Medulla oblongata (tissue), 1 donor: Measurements from ENCODE around the gene MEIS1.

Experiments used
- DNase-seq: peaks from one replicate; pipeline ENCODE4 v3.0.0-alpha.2; 2015; ENCODE audit errors: extremely low spot score

Gene MEIS1

GRCh38 chr2:66535574-66536289, 100.8 kb downstream of the MEIS1 start:
- no peak for DNase-seq

- DNase-seq, result no peak
Observed at GRCh38 chr2:66536290-66536673, 101.4 kb downstream of the MEIS1 start.

GRCh38 chr2:66536997-66537396, 102.1 kb downstream of the MEIS1 start:
- DNase-seq, result no peak

GRCh38 chr2:66538291-66538690, 103.4 kb downstream of the MEIS1 start:
- no peak for DNase-seq

GRCh38 chr2:66539452-66539851, 104.5 kb downstream of the MEIS1 start:
- no peak for DNase-seq

GRCh38 chr2:66541646-66542045, 106.7 kb downstream of the MEIS1 start:
- peak; percentile 83 for DNase-seq

GRCh38 chr2:66543257-66543767, 108.4 kb downstream of the MEIS1 start:
- DNase-seq, result no peak

GRCh38 chr2:66544258-66544657, 109.3 kb downstream of the MEIS1 start:
- DNase-seq, result no peak

- DNase-seq, result no peak
Observed at GRCh38 chr2:66545258-66545657, 110.3 kb downstream of the MEIS1 start.

- no peak for DNase-seq
Observed at GRCh38 chr2:66547118-66547517, 112.2 kb downstream of the MEIS1 start.

GRCh38 chr2:66547887-66548286, 113.0 kb downstream of the MEIS1 start:
- DNase-seq, result no peak

GRCh38 chr2:66548422-66548821, 113.5 kb downstream of the MEIS1 start:
- no peak for DNase-seq

- DNase-seq, result no peak
Observed at GRCh38 chr2:66550826-66551225, 115.9 kb downstream of the MEIS1 start.

- no peak for DNase-seq
Observed at GRCh38 chr2:66553370-66553769, 118.4 kb downstream of the MEIS1 start.

- no peak for DNase-seq
Observed at GRCh38 chr2:66555091-66555490, 120.2 kb downstream of the MEIS1 start.

- peak; percentile 53 for DNase-seq
Observed at GRCh38 chr2:66555501-66556324, 120.8 kb downstream of the MEIS1 start.

- no peak for DNase-seq
Observed at GRCh38 chr2:66559672-66560071, 124.7 kb downstream of the MEIS1 start.

- DNase-seq, result no peak
Observed at GRCh38 chr2:66560683-66561082, 125.8 kb downstream of the MEIS1 start.

- no peak for DNase-seq
Observed at GRCh38 chr2:66561645-66562303, 126.8 kb downstream of the MEIS1 start.

GRCh38 chr2:66562304-66562685, 127.4 kb downstream of the MEIS1 start:
- DNase-seq, result no peak

GRCh38 chr2:66563473-66563872, 128.5 kb downstream of the MEIS1 start:
- DNase-seq, result no peak

- DNase-seq, result no peak
Observed at GRCh38 chr2:66565291-66565690, 130.4 kb downstream of the MEIS1 start.
